ENCODE results near the gene CRYBG1.

The CRYBG1 gene

DNA sequence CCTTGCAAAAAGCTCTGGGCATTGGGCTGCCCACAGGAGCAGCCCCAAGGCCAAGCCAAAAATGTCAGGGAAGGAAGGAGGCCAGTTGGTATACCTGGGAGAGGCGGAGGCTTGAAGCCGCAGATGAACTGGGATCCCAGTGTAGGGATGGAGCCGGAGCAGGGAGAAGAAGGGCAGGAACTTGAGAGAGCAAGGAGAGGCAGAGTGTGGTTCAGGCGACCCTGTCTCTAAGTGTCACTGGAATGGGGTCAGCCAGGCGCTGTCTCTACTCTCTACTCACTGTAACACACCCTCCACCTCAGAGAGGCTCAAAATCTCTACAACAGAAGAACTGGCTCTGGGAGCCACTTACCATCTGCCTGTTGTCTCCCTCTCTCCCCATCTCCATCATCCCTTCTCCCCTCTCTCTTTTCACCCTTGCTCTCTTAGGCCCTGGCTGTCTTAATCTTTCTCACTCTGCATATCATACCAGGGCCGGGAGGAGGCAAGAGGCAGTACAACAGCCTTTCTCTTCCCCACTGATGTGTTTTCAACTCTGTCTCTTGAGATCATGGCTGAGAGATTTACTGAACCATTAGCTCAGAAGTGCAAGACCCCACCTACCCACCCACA is 93.3 kb downstream of the CRYBG1 start:
- no peak overlapping the region for H3K4me3 ChIP-seq (ENCODE audit: low read depth, low read length)
- DNase-seq (ENCODE audit: low read depth) = no peak
- TF ChIP-seq, protein P1, sequence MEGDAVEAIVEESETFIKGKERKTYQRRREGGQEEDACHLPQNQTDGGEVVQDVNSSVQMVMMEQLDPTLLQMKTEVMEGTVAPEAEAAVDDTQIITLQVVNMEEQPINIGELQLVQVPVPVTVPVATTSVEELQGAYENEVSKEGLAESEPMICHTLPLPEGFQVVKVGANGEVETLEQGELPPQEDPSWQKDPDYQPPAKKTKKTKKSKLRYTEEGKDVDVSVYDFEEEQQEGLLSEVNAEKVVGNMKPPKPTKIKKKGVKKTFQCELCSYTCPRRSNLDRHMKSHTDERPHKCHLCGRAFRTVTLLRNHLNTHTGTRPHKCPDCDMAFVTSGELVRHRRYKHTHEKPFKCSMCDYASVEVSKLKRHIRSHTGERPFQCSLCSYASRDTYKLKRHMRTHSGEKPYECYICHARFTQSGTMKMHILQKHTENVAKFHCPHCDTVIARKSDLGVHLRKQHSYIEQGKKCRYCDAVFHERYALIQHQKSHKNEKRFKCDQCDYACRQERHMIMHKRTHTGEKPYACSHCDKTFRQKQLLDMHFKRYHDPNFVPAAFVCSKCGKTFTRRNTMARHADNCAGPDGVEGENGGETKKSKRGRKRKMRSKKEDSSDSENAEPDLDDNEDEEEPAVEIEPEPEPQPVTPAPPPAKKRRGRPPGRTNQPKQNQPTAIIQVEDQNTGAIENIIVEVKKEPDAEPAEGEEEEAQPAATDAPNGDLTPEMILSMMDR (IDR thresholded peaks at IDR 0.05; ENCODE audit: low read depth, low read length) = no peak
- TF ChIP-seq MYC (IDR thresholded peaks at IDR 0.05; ENCODE audit: low read depth, low read length) = no peak
- no peak for TF ChIP-seq POLR2A (IDR thresholded peaks at IDR 0.05; ENCODE audit: extremely low read depth, insufficient read length)

DNA sequence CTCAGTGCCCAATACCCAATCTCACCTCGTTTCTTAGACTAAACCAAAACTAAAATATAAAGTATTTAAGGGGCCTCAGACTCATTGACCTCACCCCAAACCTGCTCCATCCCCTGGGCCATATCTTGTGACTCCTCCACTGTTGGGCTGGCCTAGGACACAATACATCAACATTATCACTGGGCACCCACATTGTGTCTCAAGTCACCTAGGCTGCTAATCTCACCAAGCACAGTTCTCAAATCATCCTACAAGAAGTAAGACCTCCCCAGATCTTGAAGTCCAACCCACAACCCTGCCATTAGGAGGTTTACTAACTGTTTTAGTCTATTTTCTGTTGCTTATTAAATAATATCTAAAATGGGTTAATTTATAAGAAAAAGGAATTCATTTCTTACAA is 96.2 kb downstream of the CRYBG1 start:
- DNase-seq (ENCODE audit: low read depth) = no peak
- TF ChIP-seq, protein P1 (IDR thresholded peaks at IDR 0.05; ENCODE audit: low read depth, low read length) = no peak
- TF ChIP-seq, protein P2, sequence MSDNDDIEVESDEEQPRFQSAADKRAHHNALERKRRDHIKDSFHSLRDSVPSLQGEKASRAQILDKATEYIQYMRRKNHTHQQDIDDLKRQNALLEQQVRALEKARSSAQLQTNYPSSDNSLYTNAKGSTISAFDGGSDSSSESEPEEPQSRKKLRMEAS (IDR thresholded peaks at IDR 0.05; ENCODE audit: low read depth, low read length) = no peak
- TF ChIP-seq POLR2A (IDR thresholded peaks at IDR 0.05; ENCODE audit: extremely low read depth, insufficient read length) (no peak), MYC (IDR thresholded peaks at IDR 0.05; ENCODE audit: low read depth, low read length) (no peak)
- H3K4me3 ChIP-seq (ENCODE audit: low read depth, low read length) = no peak overlapping the region

DNA sequence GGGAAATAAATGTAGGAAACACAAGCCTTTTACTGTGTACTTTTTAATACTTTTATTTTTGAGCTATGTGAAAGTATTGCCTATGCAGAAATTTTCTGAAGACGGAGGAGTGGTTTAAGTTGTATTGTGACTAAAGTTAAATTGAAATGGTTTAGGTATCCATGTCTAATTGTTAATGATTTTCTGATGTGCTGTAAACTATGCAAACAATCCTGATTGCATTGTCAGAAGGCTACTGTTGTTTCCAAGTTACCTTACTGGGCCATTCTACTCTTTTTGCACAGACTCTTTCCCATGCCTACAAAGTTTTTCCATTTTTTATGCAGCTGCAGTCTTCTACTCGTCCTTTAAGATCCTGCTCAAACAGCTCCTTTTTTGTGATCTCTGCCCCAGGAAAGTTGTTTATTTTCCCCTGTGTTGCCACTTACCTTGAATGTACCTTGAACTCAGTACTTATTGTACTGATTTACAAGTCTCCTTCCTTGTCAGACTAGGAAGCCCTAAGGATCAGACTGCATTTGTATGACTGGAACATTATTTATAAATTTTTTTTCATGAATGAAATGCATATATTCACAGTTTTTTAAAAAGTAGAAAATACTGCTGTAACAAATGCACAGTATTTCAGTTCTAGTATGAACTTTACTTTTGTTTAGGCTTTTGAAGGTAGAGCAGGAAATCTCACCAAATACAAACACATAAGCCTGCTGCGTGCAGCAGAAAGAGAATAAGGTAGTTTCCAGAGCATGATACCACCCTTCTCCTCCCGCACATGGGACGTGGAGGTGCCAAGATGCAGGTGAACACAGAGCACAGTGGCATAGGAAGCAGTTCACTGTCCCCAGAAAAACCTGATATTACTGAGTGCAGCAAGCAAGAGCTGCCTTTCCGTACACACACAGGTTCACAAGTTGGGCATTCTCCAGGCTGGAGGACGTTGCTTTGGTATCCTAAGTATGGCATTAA is 97.8 kb downstream of the CRYBG1 start:
- TF ChIP-seq, protein P1 (IDR thresholded peaks at IDR 0.05; ENCODE audit: low read depth, low read length) = no peak
- TF ChIP-seq, protein P2 (IDR thresholded peaks at IDR 0.05; ENCODE audit: low read depth, low read length) = no peak
- TF ChIP-seq MYC (IDR thresholded peaks at IDR 0.05; ENCODE audit: low read depth, low read length) = no peak
- no peak for TF ChIP-seq POLR2A (IDR thresholded peaks at IDR 0.05; ENCODE audit: extremely low read depth, insufficient read length)
- no peak overlapping the region for H3K4me3 ChIP-seq (ENCODE audit: low read depth, low read length)
- no peak for DNase-seq (ENCODE audit: low read depth)

DNA sequence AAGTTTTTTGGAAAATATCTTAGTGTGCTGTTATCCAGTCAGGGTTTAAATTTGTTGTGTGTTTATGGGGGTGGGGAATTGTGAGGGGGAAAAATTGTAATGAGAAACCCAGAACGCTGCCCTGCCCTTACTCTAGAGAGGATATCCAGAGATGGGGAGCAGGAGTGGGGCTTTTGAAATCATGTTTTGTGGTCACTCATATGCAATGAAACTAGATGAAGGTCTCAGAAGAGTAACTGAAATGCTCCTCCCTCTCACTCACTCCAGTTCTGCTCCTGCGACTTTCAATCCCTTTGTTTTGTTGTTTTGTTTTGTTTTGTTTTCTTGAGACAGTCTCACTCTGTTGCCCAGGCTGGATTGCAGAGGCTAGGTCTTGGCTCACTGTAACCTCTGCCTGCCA is 100.0 kb downstream of the CRYBG1 start:
- H3K4me3 ChIP-seq (ENCODE audit: low read depth, low read length) = no peak overlapping the region
- peak; percentile 60 for DNase-seq (ENCODE audit: low read depth)
- TF ChIP-seq, protein P2 (IDR thresholded peaks at IDR 0.05; ENCODE audit: low read depth, low read length) = no peak
- TF ChIP-seq, protein P1 (IDR thresholded peaks at IDR 0.05; ENCODE audit: low read depth, low read length) = no peak
- no peak for TF ChIP-seq MYC (IDR thresholded peaks at IDR 0.05; ENCODE audit: low read depth, low read length)

DNA sequence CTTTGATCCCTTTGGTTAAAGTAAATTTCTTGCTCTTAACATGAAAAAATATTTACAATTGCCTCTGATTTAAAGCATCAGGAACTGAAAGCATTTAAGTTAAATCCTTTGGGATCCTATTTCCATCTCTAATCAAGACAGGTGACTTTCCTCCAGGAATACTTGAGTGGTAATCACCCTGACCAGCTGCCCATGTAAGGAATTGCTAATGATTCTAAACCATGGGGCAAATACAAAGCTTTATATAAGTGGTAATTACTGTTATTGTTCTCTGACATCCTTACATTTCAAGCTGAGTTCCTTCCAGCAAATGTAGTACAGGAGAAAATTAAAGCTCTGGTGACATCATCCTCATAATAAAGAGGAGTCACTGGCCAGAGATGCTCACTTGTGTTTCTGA is 100.6 kb downstream of the CRYBG1 start:
- no peak for DNase-seq (ENCODE audit: low read depth)

More for the DNA sequence above, 100.6 kb downstream of the CRYBG1 start:
- TF ChIP-seq, protein P1 (IDR thresholded peaks at IDR 0.05; ENCODE audit: low read depth, low read length) = no peak
- TF ChIP-seq MYC (IDR thresholded peaks at IDR 0.05; ENCODE audit: low read depth, low read length) (no peak), POLR2A (IDR thresholded peaks at IDR 0.05; ENCODE audit: extremely low read depth, insufficient read length) (no peak)
- TF ChIP-seq, protein P2 (IDR thresholded peaks at IDR 0.05; ENCODE audit: low read depth, low read length) = no peak
- H3K4me3 ChIP-seq (ENCODE audit: low read depth, low read length) = no peak overlapping the region
